Measurements from ENCODE around the gene TMEM229B. TPM values are rescaled to one million over a fixed set of nuclear protein-coding genes. Genes with fewer than 3 reads are reported as not detected.

The TMEM229B gene
- polyA plus RNA-seq, 1 of the 3 experiments (the other 2 are of a cell fraction): 0.16 TPM

DNA sequence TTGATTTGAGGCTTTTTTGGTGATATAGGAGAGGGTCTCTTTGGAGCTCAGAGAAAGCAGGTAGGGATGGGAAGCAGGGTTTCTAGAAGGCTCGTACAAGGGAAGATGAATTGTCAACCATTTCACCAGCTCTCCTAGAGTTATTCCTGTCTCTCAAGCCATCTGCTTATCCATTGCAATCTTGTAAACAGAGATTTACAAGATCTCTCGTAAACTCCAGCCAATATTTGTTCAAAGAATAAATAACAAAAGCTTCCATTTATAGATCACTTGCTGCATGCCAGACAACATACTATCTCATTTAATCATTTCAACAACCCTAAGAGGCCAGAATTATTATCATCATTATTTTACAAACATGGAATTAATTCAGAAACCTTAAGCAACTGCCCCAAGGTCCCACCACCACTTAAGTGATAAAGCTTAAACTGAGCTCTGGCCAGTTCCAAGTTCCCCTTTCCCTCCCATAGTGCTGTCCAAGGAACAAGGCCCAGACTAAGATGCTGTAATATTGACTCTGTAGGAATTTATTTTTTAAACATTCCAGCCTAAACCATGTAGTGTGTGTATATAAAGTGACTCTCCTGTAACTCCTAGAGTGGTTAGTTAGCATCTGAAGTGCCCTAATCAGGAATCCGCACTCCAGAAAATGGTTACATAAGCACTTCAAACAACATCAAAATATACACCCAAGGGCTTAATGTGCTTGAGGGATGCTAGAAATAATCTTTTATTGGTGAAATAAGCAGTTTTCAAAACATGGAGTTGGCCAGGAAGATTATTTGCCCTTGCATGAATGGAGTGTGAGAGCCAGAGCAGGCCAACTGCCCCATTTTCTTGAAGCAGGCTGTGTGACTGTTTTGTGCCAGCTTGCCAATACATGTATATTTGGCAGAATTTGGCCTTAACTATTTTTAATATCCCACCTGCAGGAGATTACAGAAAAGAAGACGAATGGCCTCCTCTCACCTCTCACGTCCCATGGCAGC is 41.7 kb upstream of the TMEM229B start:
- no peaks in the 10 kb centered on the region; a peak in 1 of 4 replicates for H3K4me1 ChIP-seq (ENCODE audit: control insufficient read depth in 1 of 2, insufficient read depth in 2 of 2, low read depth in 1 of 2, low read length in 1 of 2)
- 66% methylated on average over 5 of the region's 5 CpGs for WGBS (ENCODE audit: low lambda C conversion rate)
- POLR2A ChIA-PET: no interaction called here

More for the DNA sequence above, 41.7 kb upstream of the TMEM229B start:
- H3K9me3 ChIP-seq: no peaks in the 10 kb centered on the region
- no peak overlapping the region for H3K4me2 ChIP-seq
- CTCF ChIA-PET: interaction anchor here (0.6 to 2.0 kb wide), 5 partner anchors 13 to 174 kb away, joined by 3 to 17 read pairs (median 4); no protein-coding TSS in a partner anchor
- H3K79me2 ChIP-seq (ENCODE audit: insufficient read depth): no peaks in the 10 kb centered on the region
- no peaks in the 10 kb centered on the region for H3K9me2 ChIP-seq
- no peaks in the 10 kb centered on the region for H3F3A ChIP-seq (replicated peaks; ENCODE audit: insufficient read depth)
- H3K27me3 ChIP-seq (ENCODE audit: insufficient read depth): peaks cover 6% of the 10 kb centered on the region; the same call in 1 of the 2 replicates
- no peaks in the 10 kb centered on the region for H3K36me3 ChIP-seq (replicated peaks in 1 of 2; ENCODE audit: control insufficient read depth in 1 of 2, insufficient read depth in 2 of 2, low read length in 1 of 2)
- no peaks in the 10 kb centered on the region for H4K20me1 ChIP-seq (ENCODE audit: insufficient read depth)
- no peak overlapping the region for H3K9ac ChIP-seq
- no peak overlapping the region for H3K27ac ChIP-seq (ENCODE audit: low read depth in 2 of 2, low read length in 1 of 2)
- no peak for DNase-seq
- no peak overlapping the region for H3K4me3 ChIP-seq (ENCODE audit: low read depth in 2 of 2, low read length in 1 of 2)
- no peak for TF ChIP-seq GABPA (IDR thresholded peaks at IDR 0.05; ENCODE audit: low read depth)
- TF ChIP-seq, protein P1, sequence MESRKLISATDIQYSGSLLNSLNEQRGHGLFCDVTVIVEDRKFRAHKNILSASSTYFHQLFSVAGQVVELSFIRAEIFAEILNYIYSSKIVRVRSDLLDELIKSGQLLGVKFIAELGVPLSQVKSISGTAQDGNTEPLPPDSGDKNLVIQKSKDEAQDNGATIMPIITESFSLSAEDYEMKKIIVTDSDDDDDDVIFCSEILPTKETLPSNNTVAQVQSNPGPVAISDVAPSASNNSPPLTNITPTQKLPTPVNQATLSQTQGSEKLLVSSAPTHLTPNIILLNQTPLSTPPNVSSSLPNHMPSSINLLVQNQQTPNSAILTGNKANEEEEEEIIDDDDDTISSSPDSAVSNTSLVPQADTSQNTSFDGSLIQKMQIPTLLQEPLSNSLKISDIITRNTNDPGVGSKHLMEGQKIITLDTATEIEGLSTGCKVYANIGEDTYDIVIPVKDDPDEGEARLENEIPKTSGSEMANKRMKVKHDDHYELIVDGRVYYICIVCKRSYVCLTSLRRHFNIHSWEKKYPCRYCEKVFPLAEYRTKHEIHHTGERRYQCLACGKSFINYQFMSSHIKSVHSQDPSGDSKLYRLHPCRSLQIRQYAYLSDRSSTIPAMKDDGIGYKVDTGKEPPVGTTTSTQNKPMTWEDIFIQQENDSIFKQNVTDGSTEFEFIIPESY (IDR thresholded peaks at IDR 0.05; ENCODE audit: borderline replicate concordance, low read depth): no peak
- no peak for TF ChIP-seq TEAD4 (IDR thresholded peaks at IDR 0.05; ENCODE audit: borderline replicate concordance, insufficient read depth)
- TF ChIP-seq, protein P2, sequence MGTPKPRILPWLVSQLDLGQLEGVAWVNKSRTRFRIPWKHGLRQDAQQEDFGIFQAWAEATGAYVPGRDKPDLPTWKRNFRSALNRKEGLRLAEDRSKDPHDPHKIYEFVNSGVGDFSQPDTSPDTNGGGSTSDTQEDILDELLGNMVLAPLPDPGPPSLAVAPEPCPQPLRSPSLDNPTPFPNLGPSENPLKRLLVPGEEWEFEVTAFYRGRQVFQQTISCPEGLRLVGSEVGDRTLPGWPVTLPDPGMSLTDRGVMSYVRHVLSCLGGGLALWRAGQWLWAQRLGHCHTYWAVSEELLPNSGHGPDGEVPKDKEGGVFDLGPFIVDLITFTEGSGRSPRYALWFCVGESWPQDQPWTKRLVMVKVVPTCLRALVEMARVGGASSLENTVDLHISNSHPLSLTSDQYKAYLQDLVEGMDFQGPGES (IDR thresholded peaks at IDR 0.05; ENCODE audit: low read depth, low read length): no peak
- TF ChIP-seq SIN3A (IDR thresholded peaks at IDR 0.05; ENCODE audit: borderline replicate concordance, low read depth, low read length): no peak
- no peak for TF ChIP-seq RCOR1 (IDR thresholded peaks at IDR 0.05; ENCODE audit: low read length)
- TF ChIP-seq, protein P3, sequence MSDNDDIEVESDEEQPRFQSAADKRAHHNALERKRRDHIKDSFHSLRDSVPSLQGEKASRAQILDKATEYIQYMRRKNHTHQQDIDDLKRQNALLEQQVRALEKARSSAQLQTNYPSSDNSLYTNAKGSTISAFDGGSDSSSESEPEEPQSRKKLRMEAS (IDR thresholded peaks at IDR 0.05; ENCODE audit: low read depth): no peak
- no peak for TF ChIP-seq FOXJ3 (CRISPR knock-in tag; IDR thresholded peaks at IDR 0.05)
- TF ChIP-seq, protein P4, sequence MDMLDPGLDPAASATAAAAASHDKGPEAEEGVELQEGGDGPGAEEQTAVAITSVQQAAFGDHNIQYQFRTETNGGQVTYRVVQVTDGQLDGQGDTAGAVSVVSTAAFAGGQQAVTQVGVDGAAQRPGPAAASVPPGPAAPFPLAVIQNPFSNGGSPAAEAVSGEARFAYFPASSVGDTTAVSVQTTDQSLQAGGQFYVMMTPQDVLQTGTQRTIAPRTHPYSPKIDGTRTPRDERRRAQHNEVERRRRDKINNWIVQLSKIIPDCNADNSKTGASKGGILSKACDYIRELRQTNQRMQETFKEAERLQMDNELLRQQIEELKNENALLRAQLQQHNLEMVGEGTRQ (IDR thresholded peaks at IDR 0.05; ENCODE audit: borderline replicate concordance, low read depth, low read length): no peak
- TF ChIP-seq MXI1 (IDR thresholded peaks at IDR 0.05; ENCODE audit: low read depth, low read length): no peak
- no peak for TF ChIP-seq TAF1 (IDR thresholded peaks at IDR 0.05; ENCODE audit: borderline replicate concordance, low read depth, low read length)
- H2AFZ ChIP-seq (ENCODE audit: low read depth): no peak overlapping the region

All from SK-N-SH (cell line).